ENCODE data around the gene SLC39A1.
A peak's percentile ranks its signal among the peaks of the same experiment; 100 is the strongest.
"Not testable (repeated sequence)": the region's sequence is repeated elsewhere in the genome, so short reads cannot be mapped to it uniquely, and the experiment has no call there.

SLC39A1 gene

DNA sequence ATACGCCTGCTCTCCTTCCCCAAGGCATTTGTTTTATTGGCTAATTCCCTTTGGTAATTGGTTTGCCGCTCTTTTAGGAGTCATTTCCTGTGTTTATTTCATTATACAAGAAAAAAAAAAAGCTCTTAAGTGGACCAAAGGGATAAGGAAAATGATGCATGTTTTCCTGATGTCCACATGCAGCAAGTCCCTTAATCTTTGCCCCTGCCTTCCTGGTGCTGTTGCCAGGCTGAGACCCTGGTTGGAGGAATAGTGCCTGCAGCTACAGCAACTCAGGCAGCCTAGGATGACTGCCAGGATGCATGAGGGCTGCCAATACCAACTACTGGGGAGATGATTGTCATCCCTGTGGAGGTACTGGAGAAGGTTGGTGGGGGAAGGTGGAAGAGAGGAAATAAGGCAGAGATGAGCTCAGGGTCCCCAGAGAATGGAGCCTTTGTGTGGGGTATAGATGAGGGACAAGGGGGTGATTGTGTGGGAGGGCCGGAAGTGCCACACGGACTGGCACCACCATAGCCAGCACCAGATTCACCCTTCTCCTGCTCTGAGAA lies 34.5 kb downstream of the SLC39A1 start:
- DNase-seq, result no peak

GRCh38 chr1:153928245-153928644 lies 35.1 kb downstream of the SLC39A1 start:
- no peak for DNase-seq

GRCh38 chr1:153926405-153926804 lies 36.9 kb downstream of the SLC39A1 start:
- no peak for DNase-seq

GRCh38 chr1:153922972-153923925 lies 40.1 kb downstream of the SLC39A1 start, which contains the start of gene GATAD2B:
Gene GATAD2B, minus strand, starts transcription at chr1:153922972. Its CDS starts 94,625 bp downstream, at chr1:153828347.
- peak; percentile 99 for DNase-seq

DNA sequence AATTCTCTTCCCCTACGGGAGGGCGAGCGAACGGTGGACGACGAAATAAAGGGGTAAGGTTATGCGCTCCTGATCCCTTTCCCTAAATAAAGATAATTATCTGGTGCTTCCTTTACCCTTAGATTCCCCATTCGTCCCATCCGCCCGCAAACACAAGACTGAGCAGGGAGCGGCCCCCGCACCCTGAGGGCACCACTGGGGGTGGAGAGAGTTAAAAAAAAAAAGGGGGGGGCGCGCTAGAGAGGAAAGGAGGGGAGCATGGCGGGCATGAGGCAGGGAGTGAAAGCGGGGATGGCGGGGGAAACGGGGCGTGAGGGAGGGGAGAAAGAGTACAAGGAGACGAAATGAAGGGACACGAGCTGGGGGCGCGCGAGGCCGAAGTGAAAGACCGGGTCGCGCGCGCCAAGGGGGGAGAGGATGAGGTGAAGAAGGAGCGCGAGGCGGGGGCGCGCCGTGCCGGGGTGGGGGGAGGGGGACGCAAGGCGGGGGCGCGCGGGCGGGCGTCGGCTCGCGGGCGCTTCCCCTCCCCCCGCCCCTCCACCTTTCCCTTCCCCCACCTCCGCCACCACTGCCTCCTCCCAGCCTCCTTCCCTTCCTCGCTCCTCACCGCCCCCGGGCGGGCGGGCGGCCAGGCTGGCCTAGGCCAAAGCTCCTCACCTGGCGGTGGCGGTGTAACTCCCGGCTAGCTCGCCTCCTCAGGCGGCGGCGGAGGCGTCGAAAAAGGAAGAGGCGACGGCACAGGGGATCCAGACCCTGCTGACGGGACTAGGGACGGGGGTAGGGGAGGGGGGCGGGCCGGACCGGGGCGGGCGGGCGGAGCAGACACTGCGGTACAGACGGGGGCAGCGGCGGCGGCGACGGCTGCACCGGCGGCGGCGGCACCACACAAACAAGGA lies 41.0 kb downstream of the SLC39A1 start:
- DNase-seq, result peak; percentile 80

- peak; percentile 65 for DNase-seq
Observed at GRCh38 chr1:153921803-153922075, 41.6 kb downstream of the SLC39A1 start.

DNA sequence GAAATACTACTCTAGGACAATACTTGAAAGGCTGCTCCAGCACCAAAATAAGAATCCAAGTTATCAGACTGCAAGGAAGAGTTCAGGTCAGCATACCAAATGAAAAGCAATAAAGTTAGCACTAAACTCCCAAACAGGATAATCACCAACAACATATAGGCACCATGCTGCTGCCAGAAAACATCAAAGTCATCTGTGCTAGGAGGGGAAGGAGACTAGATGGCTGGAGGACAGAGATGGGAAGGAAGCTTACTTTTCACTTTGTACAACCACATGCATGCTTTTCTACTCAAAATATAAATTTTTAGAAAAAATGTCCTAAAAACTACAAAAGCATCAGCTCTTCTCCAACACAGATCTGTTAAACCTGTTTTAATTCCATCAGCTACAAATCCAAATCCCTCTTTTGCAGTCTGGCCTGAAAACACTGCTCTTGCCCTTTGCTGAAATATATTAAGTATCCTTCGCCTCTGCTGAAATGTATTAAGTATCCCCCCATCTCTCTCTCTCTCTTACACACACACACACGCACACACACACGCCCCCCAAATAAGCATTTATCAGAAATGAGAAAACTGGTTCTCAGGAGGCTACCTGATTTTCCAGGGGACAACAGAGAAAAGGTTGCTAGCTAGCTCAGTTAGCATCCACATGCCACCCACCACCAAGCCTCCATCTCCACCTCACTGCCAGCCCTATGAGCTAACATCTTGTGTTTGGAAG lies 42.1 kb downstream of the SLC39A1 start:
- DNase-seq, result no peak

GRCh38 chr1:153919876-153920852 lies 43.2 kb downstream of the SLC39A1 start:
- DNase-seq, result no peak

- no peak for DNase-seq
Observed at GRCh38 chr1:153916297-153916696, 47.0 kb downstream of the SLC39A1 start.

DNA sequence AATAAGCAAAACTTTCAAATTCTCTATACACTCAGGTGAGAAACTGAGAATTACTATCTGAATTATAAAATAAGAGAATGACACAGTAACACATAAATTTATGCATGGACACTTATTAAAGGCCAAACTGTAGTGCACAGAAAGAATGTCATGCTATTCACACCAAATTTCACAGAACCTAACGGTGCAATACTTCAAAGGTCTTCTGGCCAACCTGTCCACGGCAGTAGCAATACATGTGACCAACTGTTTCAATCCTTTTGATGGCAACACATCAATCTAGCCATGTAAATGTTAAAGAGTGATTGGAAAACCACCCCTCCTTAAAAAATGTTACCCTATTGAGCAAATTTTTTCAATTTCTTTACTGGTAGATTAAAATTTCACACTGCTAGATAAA lies 51.0 kb downstream of the SLC39A1 start:
- no peak for DNase-seq

DNA sequence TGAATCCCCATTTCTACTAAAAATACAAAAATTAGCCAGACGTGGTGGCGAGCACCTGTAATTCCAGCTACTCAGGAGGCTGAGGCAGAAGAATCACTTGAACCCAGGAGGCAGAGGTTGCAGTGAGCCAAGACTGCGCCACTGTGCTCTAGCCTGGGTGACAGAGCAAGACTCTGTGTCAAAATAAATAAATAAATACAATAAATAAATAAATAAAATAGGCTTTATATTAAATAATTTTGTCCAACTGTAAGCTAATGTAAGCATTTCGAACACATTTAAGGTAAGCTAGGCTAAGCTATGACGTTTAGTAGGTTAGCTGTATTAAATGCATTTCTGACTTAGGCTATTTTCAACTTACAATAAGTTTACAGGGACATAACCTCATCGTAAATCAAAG lies 52.8 kb downstream of the SLC39A1 start:
- not testable (repeated sequence) for DNase-seq

All from activated CD8-positive, alpha-beta memory T cell treated with anti-CD3 and anti-CD28 coated beads, Interleukin-2, amount 50 U/mL, for 48 hours (primary cell).